ENCODE results near the gene TBX3. TPM values are rescaled to one million over a fixed set of nuclear protein-coding genes. Genes with fewer than 3 reads are reported as not detected.

Gene TBX3
- total and polyA plus RNA-seq, 10 of the 15 experiments (the other 5 are each of a cell fraction or from before 2014, with no cell fraction given): 0.04 to 0.28 (median 0.08) TPM; not detected in 7

- DNase-seq (ENCODE audit: low read depth, low spot score) (no peak), FAIRE-seq (no peak), ATAC-seq (no peak)
- Histone ChIP-seq H3K36me3 (ENCODE audit: control insufficient read depth in 2 of 2, insufficient read depth in 2 of 2, low read length in 1 of 2) (no peaks in the 10 kb centered on the region), H3K27me3 (replicated peaks in 1 of 2; ENCODE audit: control insufficient read depth in 2 of 2, insufficient read depth in 2 of 2, low read length in 1 of 2) (peaks cover 5 to 8% of the 10 kb centered on the region in 2 experiments), H3K79me2 (ENCODE audit: control insufficient read depth, insufficient read depth, low read length) (no peaks in the 10 kb centered on the region), H3K9ac (ENCODE audit: control insufficient read depth, insufficient read depth, low read length) (no peak overlapping the region), H4K20me1 (ENCODE audit: control insufficient read depth, insufficient read depth) (no peaks in the 10 kb centered on the region), H3K9me3 (replicated peaks; ENCODE audit: control insufficient read depth, insufficient read depth, low read length) (no peaks in the 10 kb centered on the region), H3K4me3 (no peak overlapping the region), H2AFZ (ENCODE audit: control insufficient read depth, low read depth, low read length) (no peak overlapping the region), H3K27ac (ENCODE audit: control insufficient read depth, insufficient read depth) (no peak overlapping the region), H3K4me1 (ENCODE audit: control insufficient read depth, insufficient read depth, low read length) (no peaks in the 10 kb centered on the region), H3K4me2 (ENCODE audit: control insufficient read depth, insufficient read depth) (no peak overlapping the region)
- ChIA-PET RAD21 (ENCODE audit: unreplicated experiment) (no interaction called here), SMC1A (ENCODE audit: uncharacterized antibody, unreplicated experiment) (interaction anchor here (1.1 kb wide), 1 partner anchor 1085 kb away, joined by 3 read pairs; no protein-coding TSS in a partner anchor), CTCF (interaction anchor here (0.6 to 0.7 kb wide), 2 partner anchors 1086 to 1322 kb away, joined by 3 read pairs; no protein-coding TSS in a partner anchor), POLR2A (no interaction called here)
- in situ Hi-C loops (cut with MboI): loop anchor here (10.0 kb wide), 1 partner anchor 967 kb away; no protein-coding TSS in a partner anchor
- no TSS peak for BruUV-seq (replicated peaks)
- intact Hi-C loops (cut with micrococcal nuclease; ENCODE audit: unreplicated experiment): no loop called here
- WGBS (ENCODE audit: insufficient coverage, insufficient replicate concordance, low lambda C conversion rate, missing lambda C conversion rate): 28% methylated on average over 14 of the region's 16 CpGs
- TF ChIP-seq CBX3 (IDR thresholded peaks at IDR 0.05; ENCODE audit: borderline replicate concordance, low read depth): no peak
- no peak for TF ChIP-seq SUPT20H (IDR thresholded peaks at IDR 0.05; ENCODE audit: borderline replicate concordance, control insufficient read depth, low read depth, low read length)
- TF ChIP-seq SKIL (IDR thresholded peaks at IDR 0.05; ENCODE audit: low read depth, poor library complexity, severe bottlenecking): no peak
- TF ChIP-seq TARDBP (IDR thresholded peaks at IDR 0.05; ENCODE audit: borderline replicate concordance): no peak
- no peak for TF ChIP-seq RAD51 (IDR thresholded peaks at IDR 0.05)
- TF ChIP-seq GABPA (IDR thresholded peaks at IDR 0.05; ENCODE audit: low read depth): no peak
- TF ChIP-seq NFYA (IDR thresholded peaks at IDR 0.05; ENCODE audit: borderline replicate concordance, low read depth, low read length): no peak
- no peak for TF ChIP-seq HDGF (IDR thresholded peaks at IDR 0.05)
These were observed 16.3 kb downstream of the TBX3 start for GRCh38 chr12:114667669-114668150.
